NCI-H524 treated with DMSO at 0.1 percent for 48 hours (cell line): Measurements from ENCODE around the gene PDGFD.

Experiments used
- DNase-seq: peaks from one replicate; lab custom pipeline; 2025; lab: John Stamatoyannopoulos, UW

The PDGFD gene

DNA sequence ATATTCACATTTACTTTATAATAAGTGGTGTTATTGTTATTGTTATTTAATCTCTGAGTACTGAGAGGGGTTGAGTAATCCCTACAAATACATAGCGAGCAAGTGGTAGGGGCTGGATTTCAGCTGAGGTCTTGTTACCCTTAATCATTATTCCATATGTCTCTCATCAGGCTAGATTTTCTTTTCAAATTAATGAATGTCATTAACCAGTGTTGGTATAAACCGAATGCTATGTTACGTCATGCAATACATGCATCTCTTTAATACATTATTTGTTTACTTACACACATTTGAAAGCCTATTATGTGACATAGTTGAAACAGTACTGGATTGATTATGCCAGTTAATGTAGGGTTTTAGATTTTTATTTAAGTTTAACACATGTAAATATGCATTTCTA, 18.9 kb downstream of the PDGFD start:
- no peak for DNase-seq

DNA sequence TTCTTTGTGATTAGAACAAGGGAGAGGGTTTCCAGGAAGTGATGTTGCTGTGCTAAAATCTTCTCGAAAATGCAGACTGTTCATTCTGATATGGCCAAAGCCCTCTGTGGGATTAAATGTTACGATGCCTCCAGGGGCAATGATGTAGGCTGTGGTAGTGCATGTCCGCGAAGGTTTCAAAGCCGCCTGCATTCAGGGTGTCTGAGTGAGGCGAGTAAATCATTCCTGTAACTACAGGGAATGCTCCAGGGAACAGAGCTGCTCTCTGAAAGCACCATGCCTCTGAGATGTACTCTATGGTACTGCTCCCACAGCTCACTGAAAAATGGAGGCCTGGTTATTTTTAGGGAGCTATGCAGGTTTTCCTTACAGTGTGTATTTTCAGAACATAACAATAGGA, 21.2 kb downstream of the PDGFD start:
- no peak for DNase-seq

DNA sequence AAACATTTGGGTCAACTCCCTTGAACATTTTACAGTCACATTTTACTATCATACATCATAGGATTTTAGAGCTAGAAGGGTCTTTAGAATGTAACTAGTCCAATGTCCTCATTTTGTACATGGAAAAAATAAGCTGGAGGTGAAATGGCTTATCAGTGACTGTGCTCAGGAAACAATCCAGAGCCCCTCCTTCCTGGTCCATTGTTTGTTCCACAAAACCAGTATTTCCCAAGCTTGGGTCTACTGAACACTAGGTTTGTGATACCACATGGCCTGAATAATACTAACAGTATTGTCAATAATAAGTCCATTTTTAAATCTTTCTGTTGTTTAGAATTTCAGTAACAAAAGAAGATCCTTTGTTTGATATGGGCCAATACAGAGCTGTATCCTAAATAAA, 27.1 kb downstream of the PDGFD start:
- DNase-seq, result no peak

DNA sequence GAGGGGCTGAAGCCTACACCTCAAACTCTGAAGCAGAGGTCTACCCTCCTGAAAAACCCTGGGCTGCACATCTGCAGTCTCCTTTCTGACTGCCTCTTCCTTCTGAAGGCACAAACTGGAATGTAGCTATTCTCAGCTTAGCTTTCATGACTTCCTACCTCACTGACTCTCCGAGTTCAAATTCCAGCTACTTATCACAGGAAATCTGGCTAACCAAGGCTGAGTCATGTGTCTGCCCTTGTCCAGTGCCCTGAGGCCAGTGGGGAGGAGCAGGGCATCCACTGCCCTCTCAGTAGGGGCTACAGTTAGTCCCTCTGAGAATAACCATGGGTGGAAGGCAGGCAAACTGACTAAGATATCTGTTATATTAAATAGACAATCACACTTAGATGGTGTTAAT, 29.2 kb downstream of the PDGFD start:
- no peak for DNase-seq

DNA sequence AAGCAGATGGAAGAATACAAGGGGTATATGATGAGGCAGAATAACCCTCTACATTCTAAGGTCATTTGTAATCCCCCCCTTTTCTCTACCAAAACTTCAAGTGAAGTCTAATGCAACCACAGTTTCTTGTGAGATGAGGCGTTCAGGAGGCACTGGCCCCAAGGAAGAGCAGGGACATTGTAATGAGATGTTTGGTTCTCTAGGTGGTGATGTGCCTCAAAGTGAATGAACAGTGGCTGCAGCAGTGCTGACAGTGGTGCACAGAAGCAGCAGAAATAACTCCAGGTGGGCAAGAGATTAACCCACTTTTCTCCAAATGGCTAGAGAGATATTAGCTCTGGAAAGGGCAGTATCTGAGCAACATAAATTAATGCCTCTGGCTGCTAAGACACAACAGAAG, 33.8 kb downstream of the PDGFD start:
- no peak for DNase-seq

DNA sequence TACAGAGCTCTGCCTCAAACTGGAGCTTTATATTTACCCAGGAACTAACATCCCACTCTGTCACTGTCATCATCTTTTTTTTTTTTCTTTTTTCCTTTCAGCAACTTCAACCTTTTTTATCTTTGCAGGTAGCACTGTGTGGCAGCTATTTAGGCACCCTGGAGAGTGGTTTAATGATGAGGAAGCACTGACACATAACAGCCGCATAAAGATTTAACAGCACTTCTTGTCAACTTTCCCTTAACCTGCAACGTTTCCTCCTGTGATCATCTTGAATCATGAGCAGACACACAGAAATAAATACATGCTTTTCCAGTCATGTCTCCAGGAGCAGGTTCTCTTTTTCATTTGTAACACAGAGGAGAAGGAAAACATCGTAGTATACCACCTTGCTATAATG, 34.8 kb downstream of the PDGFD start:
- DNase-seq, result no peak

DNA sequence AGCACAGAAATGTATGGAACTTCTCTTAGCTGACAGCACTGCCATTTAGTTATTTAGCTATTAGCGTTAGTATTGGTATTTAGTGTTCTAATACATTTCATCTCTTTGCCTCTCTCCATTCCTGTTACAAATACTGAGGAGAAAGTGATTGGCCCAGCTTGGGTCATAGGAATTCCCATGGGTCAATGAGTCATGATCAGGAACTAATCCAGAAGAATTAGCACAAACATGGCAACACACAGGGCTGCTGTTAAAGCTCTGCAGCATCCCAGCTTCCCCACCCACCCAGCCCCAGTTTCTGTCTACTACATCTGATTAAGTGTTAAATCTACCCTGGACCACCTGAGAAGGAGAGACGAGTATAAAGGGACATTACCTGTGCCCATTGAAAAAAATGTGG, 36.1 kb downstream of the PDGFD start:
- DNase-seq, result no peak

DNA sequence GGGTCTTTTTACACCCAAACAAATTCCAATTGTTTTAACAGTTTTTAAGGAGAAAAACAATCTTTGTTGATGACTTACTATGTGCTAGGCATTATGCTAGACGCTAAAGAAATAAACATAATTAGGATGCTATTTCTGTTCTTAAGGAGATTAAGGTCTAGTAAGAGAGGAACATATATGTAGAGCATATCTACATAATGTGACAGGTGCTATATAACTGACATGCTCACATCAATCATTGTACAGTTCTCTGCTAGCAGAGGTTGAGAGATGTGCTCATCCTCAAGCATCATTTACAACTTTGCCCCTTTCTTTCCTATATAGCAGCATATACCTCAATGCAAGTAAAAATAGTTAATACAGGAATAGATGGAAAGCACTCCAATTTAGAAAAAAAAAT, 37.5 kb downstream of the PDGFD start:
- DNase-seq, result no peak

DNA sequence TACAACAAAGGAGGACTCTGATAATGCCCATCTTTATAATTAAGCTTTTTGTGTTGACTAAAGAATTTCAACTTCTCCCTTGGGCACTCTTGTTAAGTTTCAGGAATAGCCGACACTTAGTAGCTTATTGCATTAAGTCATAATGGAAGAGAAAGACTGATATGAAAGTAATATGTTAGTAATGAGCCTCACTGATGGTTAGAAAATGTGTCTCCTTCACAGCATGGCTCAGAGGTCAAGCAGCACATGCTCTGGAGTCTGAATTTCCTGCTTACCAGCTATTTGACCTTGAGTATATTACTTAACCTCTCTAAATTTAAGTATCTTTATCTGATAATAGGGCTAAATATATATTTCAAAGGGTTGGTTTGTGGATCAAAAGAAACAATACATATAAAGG, 39.0 kb downstream of the PDGFD start:
- DNase-seq, result no peak

DNA sequence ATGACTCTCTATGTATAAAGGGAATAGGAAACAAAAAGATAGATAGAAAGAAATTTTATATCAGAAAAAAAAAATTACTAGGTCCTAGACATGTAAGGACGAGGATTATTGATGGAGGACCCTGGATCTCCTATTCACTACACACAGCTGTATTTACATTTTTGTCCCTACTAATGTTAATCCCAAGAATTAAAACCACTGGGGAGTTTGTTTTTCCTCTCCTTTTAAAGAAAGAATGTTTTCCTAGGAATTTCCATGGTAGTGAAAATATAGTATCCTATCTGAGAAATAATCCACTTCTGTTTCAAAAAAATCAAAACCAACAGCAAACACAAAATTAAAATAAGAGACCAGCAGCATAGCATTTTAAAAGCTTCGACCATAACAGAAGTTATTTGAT, 41.1 kb downstream of the PDGFD start:
- DNase-seq, result no peak

DNA sequence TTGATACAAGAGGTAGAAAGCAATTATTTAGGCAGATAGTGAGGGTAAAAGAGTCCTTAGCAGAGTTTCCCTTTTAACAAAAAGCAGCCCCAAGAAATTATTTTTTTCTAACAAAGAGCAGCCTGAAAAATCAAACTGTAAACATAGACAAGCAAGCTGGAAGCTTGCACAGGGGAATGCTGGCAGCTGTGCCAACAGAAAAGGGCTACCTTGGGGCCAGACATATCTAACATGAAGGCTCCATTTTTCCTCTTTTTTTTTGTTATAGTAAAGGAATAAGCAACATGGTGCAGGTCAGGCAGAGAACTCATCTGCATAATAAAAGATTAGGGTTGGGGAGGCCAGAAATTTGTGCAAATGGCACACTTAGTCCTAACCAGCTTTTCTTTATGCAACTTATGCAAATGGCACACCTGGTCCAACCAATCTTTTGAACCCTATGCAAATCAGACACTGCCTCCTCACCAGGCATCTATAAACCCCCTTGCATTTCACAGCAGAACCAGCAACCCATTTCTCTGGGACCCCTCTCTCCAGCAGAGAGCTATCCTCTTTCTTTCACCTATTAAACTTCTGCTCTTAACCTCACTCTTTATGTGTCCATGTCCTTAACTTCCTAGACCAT, 41.8 kb downstream of the PDGFD start:
- no peak for DNase-seq

DNA sequence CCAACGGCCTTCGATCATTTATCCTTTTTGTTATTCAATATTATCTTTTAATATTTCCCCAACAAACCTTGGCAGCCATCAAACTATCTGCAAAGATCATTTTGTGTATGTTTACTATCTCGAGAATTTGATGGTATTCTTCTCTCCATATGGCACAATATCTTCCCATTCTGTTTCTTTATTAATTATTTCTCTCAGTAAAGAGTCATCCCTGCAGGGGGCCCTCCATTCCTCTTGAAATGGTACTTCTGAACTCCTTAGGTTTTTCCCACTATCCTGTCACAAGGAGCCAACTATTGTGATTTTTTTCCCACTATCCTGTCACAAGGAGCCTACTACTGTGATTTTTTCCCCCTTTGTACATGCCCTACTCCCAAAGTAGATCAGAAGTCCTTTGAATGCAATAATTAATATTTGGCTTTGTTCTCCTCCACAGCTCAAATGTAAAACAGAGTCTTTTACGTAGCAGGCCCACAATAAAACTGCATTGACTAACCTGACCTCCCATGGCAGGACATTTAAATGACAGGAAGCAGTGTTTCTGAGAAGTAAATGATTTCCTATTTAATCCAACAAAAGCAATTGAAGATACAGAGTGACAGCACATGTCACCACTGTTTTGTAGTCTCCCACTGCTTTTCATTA, 43.3 kb downstream of the PDGFD start:
- DNase-seq, result no peak

DNA sequence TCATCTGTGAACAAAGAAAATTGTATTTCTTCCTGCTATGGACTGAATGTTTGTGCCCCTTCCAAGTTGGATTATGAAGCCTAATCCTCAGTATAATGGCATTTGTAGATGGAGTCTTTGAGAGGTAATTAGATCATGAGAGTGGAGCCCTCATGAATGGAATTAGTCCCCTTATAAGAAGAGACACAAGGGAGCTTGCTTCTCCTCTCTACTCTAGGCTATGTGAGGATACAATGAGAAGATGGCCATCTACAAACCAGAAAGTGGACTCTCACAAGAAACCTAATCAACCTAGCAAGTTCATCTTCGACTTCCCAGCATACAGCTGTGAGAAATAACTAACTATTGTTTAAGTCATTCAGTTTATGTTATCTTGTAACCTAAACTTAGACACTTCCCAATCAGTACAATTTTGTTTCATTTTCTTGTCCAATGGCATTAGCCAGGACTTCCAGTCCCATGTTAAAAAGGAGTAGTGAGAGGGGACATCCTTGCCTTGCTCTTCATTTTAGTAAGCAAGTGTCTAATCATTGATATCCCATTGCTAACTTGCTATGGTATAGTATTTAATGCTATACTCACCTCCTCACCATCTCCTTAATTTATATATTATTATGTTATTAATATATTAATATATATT, 45.7 kb downstream of the PDGFD start:
- DNase-seq, result no peak

DNA sequence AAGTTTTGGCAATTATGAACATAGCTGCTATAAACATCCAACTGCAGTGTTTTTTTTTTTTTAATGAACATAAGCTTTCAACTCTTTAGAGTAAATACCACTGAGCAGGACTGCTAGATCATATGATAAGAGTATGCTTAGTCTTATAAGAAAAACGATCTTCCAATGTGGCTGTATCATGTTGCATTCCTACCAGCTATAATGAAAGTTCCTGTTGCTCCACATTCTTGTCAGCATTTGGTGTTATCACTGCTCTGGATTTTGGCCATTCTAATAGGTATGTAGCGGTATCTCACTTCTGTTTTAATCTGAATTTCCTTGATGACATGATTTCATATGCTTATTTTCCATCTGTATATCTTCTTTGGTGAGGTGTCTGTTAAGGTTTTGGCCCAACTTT, 50.4 kb downstream of the PDGFD start:
- no peak for DNase-seq

DNA sequence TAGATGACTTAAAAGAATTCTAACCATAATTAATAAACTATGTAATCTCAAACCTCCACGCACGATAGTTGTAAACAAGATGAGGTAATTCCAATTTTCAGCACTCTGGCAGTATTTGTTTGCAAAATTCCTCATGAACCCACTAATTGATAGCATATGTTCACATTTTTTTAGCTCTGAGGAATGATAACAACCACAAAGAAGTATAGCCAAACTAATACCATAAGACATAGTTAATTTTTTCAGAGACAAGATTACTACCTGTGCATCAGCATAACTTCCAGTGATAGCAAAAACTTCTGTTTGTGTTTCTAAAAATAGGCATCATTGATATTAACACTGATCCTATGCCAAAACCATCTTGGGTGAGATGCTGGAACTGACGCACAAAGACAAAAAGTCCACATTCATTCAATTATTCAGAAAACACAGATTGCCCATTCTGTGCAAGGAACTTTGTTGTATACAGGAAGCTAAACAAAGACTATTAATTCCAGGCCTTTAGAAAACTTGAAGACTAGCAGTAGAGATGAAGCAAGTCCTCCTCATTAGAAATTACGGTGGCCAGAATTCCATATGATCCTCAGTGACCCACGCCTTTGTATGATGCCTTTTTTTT, 57.7 kb downstream of the PDGFD start:
- no peak for DNase-seq

DNA sequence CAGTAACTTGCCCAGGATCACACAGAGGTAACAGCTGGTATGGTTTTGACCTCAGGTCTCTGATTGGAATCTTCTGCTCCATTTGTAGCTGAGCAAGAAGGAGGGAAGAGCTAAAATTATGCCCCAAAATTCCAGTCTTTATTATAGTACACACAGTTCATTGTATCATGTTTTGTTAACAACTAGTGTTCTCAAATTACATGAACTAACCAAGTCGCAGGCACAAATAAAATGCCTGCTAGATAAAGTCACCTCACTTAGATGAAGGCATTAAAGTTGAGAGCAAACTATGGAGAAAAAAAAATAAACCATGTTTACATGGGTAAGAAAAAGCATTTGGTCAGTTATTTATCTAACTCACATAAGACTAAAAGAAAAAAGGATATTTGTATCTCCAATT, 58.8 kb downstream of the PDGFD start:
- no peak for DNase-seq

DNA sequence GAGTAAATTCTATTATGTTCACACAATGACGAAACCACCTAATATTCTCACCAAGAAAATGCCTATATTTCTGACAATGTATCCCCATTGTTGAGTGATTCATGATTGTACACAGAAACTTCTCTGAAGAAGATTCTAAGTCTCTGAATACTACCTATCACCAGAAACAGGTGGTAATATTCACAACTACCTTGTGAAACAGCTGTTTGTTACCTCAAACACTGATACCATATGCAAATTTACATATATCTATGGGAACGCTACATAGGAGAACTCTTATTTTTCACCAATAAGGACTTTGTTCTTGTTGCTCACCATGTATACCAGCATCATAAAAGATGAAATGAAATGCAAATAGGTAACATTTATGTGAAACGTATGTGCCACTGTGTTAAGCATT, 59.3 kb downstream of the PDGFD start:
- DNase-seq, result no peak

DNA sequence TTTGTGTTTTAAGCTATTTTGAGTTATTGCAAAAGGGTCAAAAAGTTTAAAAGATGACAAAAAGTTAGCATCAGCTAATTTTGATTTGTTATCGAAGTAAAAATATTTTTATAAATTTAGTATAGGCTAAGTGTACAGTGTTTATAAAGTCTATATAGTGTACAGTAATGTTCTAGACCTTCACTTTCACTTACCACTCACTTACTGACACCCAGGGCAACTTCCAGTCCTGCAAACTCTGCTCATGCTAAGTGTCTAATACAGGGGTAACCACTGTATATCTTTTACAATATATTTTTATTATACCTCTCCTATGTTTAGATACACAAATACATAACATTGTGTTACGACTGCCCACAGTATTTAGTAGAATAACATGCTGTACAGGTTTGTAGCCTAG, 59.7 kb downstream of the PDGFD start:
- no peak for DNase-seq

DNA sequence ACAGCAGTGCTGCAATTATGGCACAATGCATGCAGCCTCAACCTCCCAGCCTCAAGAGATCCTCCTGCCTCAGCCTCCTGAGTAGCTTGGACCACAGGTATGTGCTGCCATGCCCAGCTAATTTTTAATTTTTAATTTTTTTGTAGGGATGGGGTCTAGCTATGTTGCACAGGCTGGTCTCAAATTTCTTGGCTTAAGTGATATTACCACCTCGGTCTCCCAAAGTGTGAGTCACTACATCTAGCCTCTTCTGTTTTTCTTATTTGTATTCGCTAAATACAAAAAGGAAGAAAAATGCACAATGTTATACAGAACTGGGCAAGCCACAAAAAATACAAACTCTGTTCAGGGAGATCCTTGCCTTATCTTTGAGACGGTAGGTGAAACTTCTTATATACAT, 65.4 kb downstream of the PDGFD start:
- DNase-seq, result no peak

DNA sequence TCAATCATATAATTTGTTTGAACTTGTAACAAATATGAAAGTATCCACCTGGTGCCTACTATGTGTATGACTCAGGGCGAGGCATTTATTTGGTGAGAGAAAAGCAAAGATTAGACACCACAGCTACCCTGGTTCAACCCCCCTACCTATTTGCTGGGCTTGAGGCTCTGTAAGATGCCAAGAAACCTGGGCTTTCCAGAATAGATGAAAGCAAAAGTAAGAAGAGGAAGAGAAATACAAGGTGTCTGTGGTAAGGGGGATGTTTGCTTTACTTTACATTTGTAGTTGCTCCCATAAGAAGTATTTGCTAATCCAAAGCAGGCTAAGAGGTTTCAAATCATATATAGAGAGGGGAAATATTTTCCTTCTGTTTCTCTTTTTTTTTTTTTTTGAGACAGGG, 65.8 kb downstream of the PDGFD start:
- no peak for DNase-seq

DNA sequence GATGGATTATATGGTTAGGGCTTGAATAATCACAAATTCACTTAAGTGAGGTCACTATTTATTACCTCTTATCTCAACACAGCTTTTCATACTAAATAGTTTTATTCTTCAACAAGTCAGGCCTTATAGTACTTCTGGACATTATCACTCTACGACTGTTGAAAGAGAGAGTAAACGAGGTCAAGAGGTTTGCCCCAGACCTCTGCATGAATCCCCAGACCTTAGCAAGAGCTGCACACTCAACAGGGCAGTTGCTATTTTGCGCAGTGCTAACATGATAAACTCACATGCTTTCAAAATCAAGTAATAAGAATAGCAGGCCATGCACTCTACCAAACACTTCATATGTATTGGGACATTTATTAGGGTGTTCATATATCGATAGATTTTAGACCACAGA, 67.0 kb downstream of the PDGFD start:
- no peak for DNase-seq

DNA sequence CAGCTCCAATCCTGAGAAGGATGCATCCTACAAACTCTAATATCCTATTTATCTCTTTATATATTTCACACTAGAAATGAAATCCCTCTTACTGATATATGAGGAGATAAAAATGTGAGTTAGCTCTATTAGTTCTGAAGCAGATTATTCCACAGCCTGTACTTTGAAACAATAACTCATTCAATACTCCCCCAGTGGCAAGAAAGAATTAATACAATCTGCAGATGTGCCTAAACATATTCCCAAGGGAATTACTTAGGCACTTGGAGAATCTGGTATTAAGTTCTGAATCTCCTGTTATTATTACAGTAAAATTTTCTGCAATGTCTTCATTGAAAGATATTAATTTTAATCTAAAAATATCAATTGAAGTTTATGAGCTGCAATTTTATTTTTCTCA, 68.2 kb downstream of the PDGFD start:
- peak; percentile 18 for DNase-seq

DNA sequence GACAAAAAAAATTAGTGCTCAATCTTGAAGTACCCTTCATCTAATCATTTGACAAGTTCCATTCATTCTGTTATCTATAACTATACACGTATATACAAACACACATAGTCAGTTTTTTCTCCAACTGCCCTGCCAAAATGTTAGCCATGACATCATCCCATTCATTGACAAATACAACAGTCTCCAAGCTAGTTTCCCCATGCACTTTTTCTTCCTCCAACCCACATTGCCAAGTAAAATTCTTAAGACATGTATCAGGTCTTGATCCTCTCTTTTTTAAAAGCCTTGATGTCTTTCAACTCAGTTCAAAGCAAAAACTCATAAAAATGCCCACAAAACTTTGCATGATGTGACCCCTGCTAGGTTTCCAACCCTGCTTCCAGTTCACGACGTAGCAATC, 69.4 kb downstream of the PDGFD start:
- no peak for DNase-seq
